SK-N-SH (cell line): ENCODE measurements around the gene PARP11. TPM values are rescaled to one million over a fixed set of nuclear protein-coding genes. Genes with fewer than 3 reads are reported as not detected.

Experiments
- CTCF ChIA-PET: fragments of 300-600, 350-600 bp; formaldehyde crosslinking; extraction: SDS; loops from one replicate; lab custom pipeline; 2021; lab: Yijun Ruan, JAX
- POLR2A ChIA-PET: fragments of 350-600 bp; sonication (Branson Sonifier 250); formaldehyde crosslinking; extraction: SDS; loops from one replicate; lab custom pipeline; 2020; ENCODE audit warnings: antibody characterized with exemption, inconsistent platforms; lab: Yijun Ruan, JAX
- DNase-seq: peaks from one replicate; pipeline ENCODE4 v3.0.0; 2012
- H2AFZ ChIP-seq: fragments of 200-600 bp; sonication (generic); 2 replicates; pipeline ENCODE4 v1.8.1; 2016; ENCODE audit warnings: antibody characterized with exemption, mild to moderate bottlenecking, low read depth
- H3F3A ChIP-seq: fragments of 200-600 bp; sonication (generic); replicated peaks from 2 replicates; pipeline ENCODE3; 2016; ENCODE audit warnings: antibody characterized with exemption, mild to moderate bottlenecking; ENCODE audit not compliant: insufficient read depth
- H3K27ac ChIP-seq, 2 experiments: fragments of 200-500 bp in 1 of 2; fragments of 200-600 bp in 1 of 2; sonication (Bioruptor generic) in 1 of 2; sonication (generic), shearing (Covaris generic) in 1 of 2; 2 replicates each; pipeline versions ENCODE4 v1.5.1 to v1.6.1; 2014 to 2016; ENCODE audit warnings: low read depth in 2 of 2, inconsistent platforms in 1 of 2, low read length in 1 of 2, mild to moderate bottlenecking in 1 of 2, mixed read lengths in 1 of 2
- H3K27me3 ChIP-seq: fragments of 200-600 bp; sonication (generic), shearing (Covaris generic); 2 replicates; pipeline ENCODE4 v1.6.1; 2016; ENCODE audit warnings: mixed run types; ENCODE audit not compliant: insufficient read depth
- H3K36me3 ChIP-seq, 2 experiments: fragments of 200-500 bp in 1 of 2; fragments of 200-600 bp in 1 of 2; sonication (Bioruptor generic) in 1 of 2; sonication (generic) in 1 of 2; replicated peaks in 1 of 2; 2 replicates each; pipeline versions ENCODE3 to v1.5.1; 2014 to 2016; ENCODE audit warnings: low read length in 1 of 2, mild to moderate bottlenecking in 1 of 2; ENCODE audit not compliant: insufficient read depth in 2 of 2, control insufficient read depth in 1 of 2
- H3K4me1 ChIP-seq, 2 experiments: fragments of 200-500 bp in 1 of 2; fragments of 200-600 bp in 1 of 2; sonication (Bioruptor generic) in 1 of 2; sonication (generic), shearing (Covaris generic) in 1 of 2; 2 replicates each; pipeline versions ENCODE4 v1.5.1 to v1.6.1; 2014 to 2016; ENCODE audit warnings: low read depth in 1 of 2, low read length in 1 of 2, mixed run types in 1 of 2; ENCODE audit not compliant: insufficient read depth in 2 of 2, control insufficient read depth in 1 of 2
- H3K4me2 ChIP-seq: fragments of 200-600 bp; sonication (generic), shearing (Covaris generic); 2 replicates; pipeline ENCODE4 v1.6.1; 2017; ENCODE audit warnings: mixed run types
- H3K4me3 ChIP-seq, 2 experiments: fragments of 200-500 bp in 1 of 2; fragments of 200-600 bp in 1 of 2; sonication (Bioruptor generic) in 1 of 2; sonication (generic), shearing (Covaris generic) in 1 of 2; 2 replicates each; pipeline versions ENCODE4 v1.5.1 to v1.8.1; 2014 to 2016; ENCODE audit warnings: low read depth in 2 of 2, inconsistent platforms in 1 of 2, low read length in 1 of 2, mild to moderate bottlenecking in 1 of 2, mixed read lengths in 1 of 2, moderate library complexity in 1 of 2
- H3K79me2 ChIP-seq: fragments of 200-600 bp; sonication (generic); 2 replicates; pipeline ENCODE4 v1.8.1; 2017; ENCODE audit warnings: mild to moderate bottlenecking; ENCODE audit not compliant: insufficient read depth
- H3K9ac ChIP-seq: fragments of 200-600 bp; sonication (generic); 2 replicates; pipeline ENCODE4 v1.6.1; 2017; ENCODE audit warnings: mixed run types
- H3K9me2 ChIP-seq: fragments of 200-600 bp; sonication (generic); 2 replicates; pipeline ENCODE4 v1.6.1; 2017; ENCODE audit warnings: mixed run types
- H3K9me3 ChIP-seq: fragments of 200-600 bp; sonication (generic); 2 replicates; pipeline ENCODE4 v1.6.1; 2017; ENCODE audit warnings: mixed run types, mild to moderate bottlenecking, moderate library complexity
- H4K20me1 ChIP-seq: fragments of 200-600 bp; sonication (generic); 2 replicates; pipeline ENCODE4 v1.6.1; 2017; ENCODE audit warnings: mild to moderate bottlenecking, mixed run types; ENCODE audit not compliant: insufficient read depth
- ELF1 ChIP-seq: IDR thresholded peaks from 2 replicates; pipeline ENCODE4 v1.4.0; 2012
- EP300 ChIP-seq, 2 experiments: IDR thresholded peaks; 2 replicates each; pipeline versions ENCODE4 v1.4.0 to v1.6.1; 2012; ENCODE audit warnings: borderline replicate concordance in 1 of 2, low read depth in 1 of 2, low read length in 1 of 2
- GABPA ChIP-seq: IDR thresholded peaks from 2 replicates; pipeline ENCODE4 v1.4.0; 2012; ENCODE audit warnings: low read depth, mild to moderate bottlenecking
- GATA2 ChIP-seq: sonication (generic); formaldehyde crosslinking; IDR thresholded peaks from 2 replicates; pipeline ENCODE4 v1.5.0; 2020; ENCODE audit warnings: mild to moderate bottlenecking, missing genetic modification reagents
- JUND ChIP-seq: IDR thresholded peaks from 2 replicates; pipeline ENCODE4 v1.4.0; 2012
- MAX ChIP-seq: IDR thresholded peaks from 2 replicates; pipeline ENCODE4 v1.4.0; 2012; ENCODE audit warnings: low read depth
- MXI1 ChIP-seq: IDR thresholded peaks from 2 replicates; pipeline ENCODE4 v1.6.1; 2012; ENCODE audit warnings: mild to moderate bottlenecking, low read depth, low read length, improper control_type of control experiment
- PBX3 ChIP-seq: IDR thresholded peaks from 2 replicates; pipeline ENCODE4; 2012
- RAD21 ChIP-seq: IDR thresholded peaks from 2 replicates; pipeline ENCODE4 v1.6.1; 2012; ENCODE audit warnings: mild to moderate bottlenecking, low read length
- REST ChIP-seq: IDR thresholded peaks from 2 replicates; pipeline ENCODE4 v1.6.1; 2012; ENCODE audit warnings: mild to moderate bottlenecking, low read depth, low read length, moderate library complexity
- SIN3A ChIP-seq: IDR thresholded peaks from 2 replicates; pipeline ENCODE4 v1.6.1; 2012; ENCODE audit warnings: low read depth, mild to moderate bottlenecking, low read length, moderate library complexity, borderline replicate concordance
- SMC3 ChIP-seq: IDR thresholded peaks from 2 replicates; pipeline ENCODE4 v1.6.1; 2012; ENCODE audit warnings: low read depth, low read length, improper control_type of control experiment
- TEAD4 ChIP-seq: IDR thresholded peaks from 2 replicates; pipeline ENCODE4 v1.4.0; 2012; ENCODE audit warnings: mild to moderate bottlenecking, borderline replicate concordance; ENCODE audit not compliant: insufficient read depth
- USF2 ChIP-seq: fragments of 150-350 bp; IDR thresholded peaks from 2 replicates; pipeline ENCODE4 v1.6.1; 2017; ENCODE audit warnings: antibody characterized with exemption, low read length, low read depth, borderline replicate concordance
- ZBTB33 ChIP-seq: IDR thresholded peaks from 2 replicates; pipeline ENCODE4 v1.4.0; 2012; ENCODE audit warnings: low read depth, borderline replicate concordance
- WGBS: methylation state at CpG from one replicate; pipeline ENCODE4 v1.1.6; 2017; ENCODE audit warnings: low lambda C conversion rate; 5-methylcytosine and 5-hydroxymethylcytosine counted together
- polyA plus RNA-seq, 3 experiments: library from polyadenylated mRNA; depleted of rRNA; stranded (reverse); fragments of >200 nt; gene quantifications; 2 replicates each; pipeline ENCODE4 v1.2.3, GENCODE V29; 2012

Gene PARP11
- polyA plus RNA-seq, 1 of the 3 experiments (the other 2 are of a cell fraction): 1.8 TPM

- no peak for DNase-seq
- ChIA-PET CTCF (interaction anchor here (1.2 kb wide), 1 partner anchor 27 kb away, joined by 3 read pairs; no protein-coding TSS in a partner anchor), POLR2A (no interaction called here)
Observed at GRCh38 chr12:3912863-3913262, 39.7 kb upstream of the PARP11 start.

More at GRCh38 chr12:3912863-3913262, 39.7 kb upstream of the PARP11 start:
- Histone ChIP-seq H3K9me2 (no peaks in the 10 kb centered on the region), H3K79me2 (no peaks in the 10 kb centered on the region), H4K20me1 (no peaks in the 10 kb centered on the region), H3K27me3 (peaks cover 67% of the 10 kb centered on the region), H3K36me3 (no peaks in the 10 kb centered on the region), H3F3A (no peaks in the 10 kb centered on the region), H3K4me1 (no peaks in the 10 kb centered on the region), H3K4me3 (no peak overlapping the region), H3K9me3 (no peaks in the 10 kb centered on the region), H2AFZ (no peak overlapping the region), H3K9ac (no peak overlapping the region), H3K27ac (no peak overlapping the region), H3K4me2 (no peak overlapping the region)
- WGBS: 2% methylated on average over 3 of the region's 3 CpGs
- no peak for TF ChIP-seq SIN3A
- no peak for TF ChIP-seq ELF1
- no peak for TF ChIP-seq MAX
- no peak for TF ChIP-seq GATA2 (CRISPR knock-in tag)
- TF ChIP-seq MXI1: no peak
- TF ChIP-seq REST: no peak
- TF ChIP-seq USF2: no peak
- TF ChIP-seq GABPA: no peak
- TF ChIP-seq JUND: no peak
- TF ChIP-seq RAD21: no peak
- TF ChIP-seq ZBTB33: no peak
- no peak for TF ChIP-seq SMC3
- no peak for TF ChIP-seq TEAD4
- no peak for TF ChIP-seq EP300 (IDR thresholded peaks at IDR 0.05; ENCODE audit: borderline replicate concordance in 1 of 2, low read depth in 1 of 2, low read length in 1 of 2)
- no peak for TF ChIP-seq PBX3
